Skeletal muscle tissue (tissue), 4 donors: ENCODE data around the gene KRTAP6-2. TPM values are rescaled to one million over a fixed set of nuclear protein-coding genes. Genes with fewer than 3 reads are reported as not detected.

Experiments used
- H3K27ac ChIP-seq: one replicate; pipeline ENCODE4 v1.7.0; 2013; ENCODE audit warnings: mild to moderate bottlenecking, low read depth, low read length, inconsistent platforms
- H3K27me3 ChIP-seq, 3 donors: one replicate each; pipeline ENCODE4 v1.7.0; 2013; ENCODE audit warnings: low read length in 3 of 3; ENCODE audit not compliant: control insufficient read depth in 3 of 3, insufficient read depth in 3 of 3
- H3K36me3 ChIP-seq, 3 donors: one replicate each; pipeline ENCODE4 v1.7.0; 2013; ENCODE audit warnings: low read length in 3 of 3; ENCODE audit not compliant: control insufficient read depth in 3 of 3, insufficient read depth in 3 of 3
- H3K4me1 ChIP-seq, 3 donors: one replicate each; pipeline ENCODE4 v1.7.0; 2013; ENCODE audit warnings: low read length in 3 of 3, mild to moderate bottlenecking in 3 of 3; ENCODE audit not compliant: control insufficient read depth in 3 of 3, insufficient read depth in 3 of 3
- H3K4me3 ChIP-seq, 3 donors: one replicate each; pipeline ENCODE4 v1.7.0; 2013; ENCODE audit warnings: low read length in 3 of 3
- H3K9ac ChIP-seq, 3 donors: one replicate each; pipeline ENCODE4 v1.7.0; 2013; ENCODE audit warnings: low read length in 3 of 3, mild to moderate bottlenecking in 3 of 3, moderate library complexity in 2 of 3, low read depth in 1 of 3
- H3K9me3 ChIP-seq, 3 donors: one replicate each; pipeline ENCODE4 v1.7.0; 2013; ENCODE audit warnings: low read length in 3 of 3; ENCODE audit not compliant: control insufficient read depth in 3 of 3
- total RNA-seq: library from RNA; depleted of rRNA; stranded (reverse); fragments of >200 nt; gene quantifications from one replicate; pipeline ENCODE4 v1.2.3, GENCODE V29; 2014
- donor health status: Osteomylitis.

Gene KRTAP6-2
- total RNA-seq, 1 donor from 2014 or later, result not detected

- no peaks in the 10 kb centered on the region for H3K9me3 ChIP-seq
- no peaks in the 10 kb centered on the region for H3K36me3 ChIP-seq
- H3K4me1 ChIP-seq, result no peaks in the 10 kb centered on the region
- no peak overlapping the region for H3K27ac ChIP-seq
- H3K4me3 ChIP-seq, result no peak overlapping the region
- no peaks in the 10 kb centered on the region for H3K27me3 ChIP-seq
- no peak overlapping the region for H3K9ac ChIP-seq
Measured at GRCh38 chr21:30620080-30620479, 21.4 kb upstream of the KRTAP6-2 start.

GRCh38 chr21:30616125-30616524 is 17.4 kb upstream of the KRTAP6-2 start, which contains the start of gene KRTAP20-1:
Gene KRTAP20-1 (plus strand): TSS chr21:30616425. CDS start chr21:30616455, 30 bp downstream.
- H3K9me3 ChIP-seq, result no peaks in the 10 kb centered on the region
- H3K9ac ChIP-seq, result no peak within 1 kb of the TSS
- no peaks in the 10 kb centered on the region for H3K4me1 ChIP-seq
- no peak within 1 kb of the TSS for H3K4me3 ChIP-seq
- H3K27me3 ChIP-seq, result no peaks in the 10 kb centered on the region
- H3K36me3 ChIP-seq, result no peaks in the 10 kb centered on the region
- H3K27ac ChIP-seq, result no peak within 1 kb of the TSS

GRCh38 chr21:30615199-30615598 is 16.5 kb upstream of the KRTAP6-2 start:
- Histone ChIP-seq H3K27ac (no peak overlapping the region), H3K9ac (no peak overlapping the region), H3K9me3 (no peaks in the 10 kb centered on the region), H3K4me1 (no peaks in the 10 kb centered on the region), H3K36me3 (no peaks in the 10 kb centered on the region), H3K27me3 (no peaks in the 10 kb centered on the region), H3K4me3 (no peak overlapping the region)

GRCh38 chr21:30613836-30614235 is 15.1 kb upstream of the KRTAP6-2 start, which contains the start of gene KRTAP6-1:
Gene KRTAP6-1 (minus strand): TSS chr21:30613930. CDS start chr21:30613904, 26 bp downstream.
- H3K9me3 ChIP-seq, result no peaks in the 10 kb centered on the region
- H3K9ac ChIP-seq, result no peak within 1 kb of the TSS
- no peaks in the 10 kb centered on the region for H3K36me3 ChIP-seq
- no peaks in the 10 kb centered on the region for H3K4me1 ChIP-seq
- no peak within 1 kb of the TSS for H3K27ac ChIP-seq
- H3K27me3 ChIP-seq, result no peaks in the 10 kb centered on the region
- H3K4me3 ChIP-seq, result no peak within 1 kb of the TSS

- no peaks in the 10 kb centered on the region for H3K27me3 ChIP-seq
- no peak overlapping the region for H3K27ac ChIP-seq
- H3K9ac ChIP-seq, result no peak overlapping the region
- no peaks in the 10 kb centered on the region for H3K9me3 ChIP-seq
- no peak overlapping the region for H3K4me3 ChIP-seq
- no peaks in the 10 kb centered on the region for H3K4me1 ChIP-seq
- H3K36me3 ChIP-seq, result no peaks in the 10 kb centered on the region
Measured at GRCh38 chr21:30612132-30612531, 13.4 kb upstream of the KRTAP6-2 start.

GRCh38 chr21:30605968-30606367 is 7.3 kb upstream of the KRTAP6-2 start:
- H3K4me3 ChIP-seq, result no peak overlapping the region
- H3K9me3 ChIP-seq, result no peaks in the 10 kb centered on the region
- no peak overlapping the region for H3K27ac ChIP-seq
- no peaks in the 10 kb centered on the region for H3K36me3 ChIP-seq
- H3K27me3 ChIP-seq, result no peaks in the 10 kb centered on the region
- H3K9ac ChIP-seq, result no peak overlapping the region
- no peaks in the 10 kb centered on the region for H3K4me1 ChIP-seq

GRCh38 chr21:30600787-30601186 is 2.1 kb upstream of the KRTAP6-2 start, which contains the start of gene KRTAP22-1:
Gene KRTAP22-1 (plus strand): TSS chr21:30601087.
- H3K9ac ChIP-seq, result no peak within 1 kb of the TSS
- no peaks in the 10 kb centered on the region for H3K4me1 ChIP-seq
- H3K9me3 ChIP-seq, result no peaks in the 10 kb centered on the region
- H3K27me3 ChIP-seq, result no peaks in the 10 kb centered on the region
- no peak within 1 kb of the TSS for H3K27ac ChIP-seq
- no peaks in the 10 kb centered on the region for H3K36me3 ChIP-seq
- H3K4me3 ChIP-seq, result no peak within 1 kb of the TSS

GRCh38 chr21:30592140-30592539 is 6.6 kb downstream of the KRTAP6-2 start, which contains the start of gene KRTAP6-3:
Gene KRTAP6-3 (plus strand): TSS chr21:30592440. CDS start chr21:30592446, 6 bp downstream.
- H3K9ac ChIP-seq, result no peak within 1 kb of the TSS
- H3K36me3 ChIP-seq, result no peaks in the 10 kb centered on the region
- no peaks in the 10 kb centered on the region for H3K4me1 ChIP-seq
- H3K9me3 ChIP-seq, result no peaks in the 10 kb centered on the region
- no peak within 1 kb of the TSS for H3K4me3 ChIP-seq
- no peak within 1 kb of the TSS for H3K27ac ChIP-seq
- H3K27me3 ChIP-seq, result no peaks in the 10 kb centered on the region

- Histone ChIP-seq H3K36me3 (no peaks in the 10 kb centered on the region), H3K27ac (no peak within 1 kb of the TSS), H3K9me3 (no peaks in the 10 kb centered on the region), H3K4me3 (no peak within 1 kb of the TSS), H3K27me3 (no peaks in the 10 kb centered on the region), H3K9ac (no peak within 1 kb of the TSS), H3K4me1 (no peaks in the 10 kb centered on the region)
Measured at GRCh38 chr21:30590297-30590696, 8.4 kb downstream of the KRTAP6-2 start, which contains the start of gene KRTAP22-2. Gene KRTAP22-2 (minus strand): TSS chr21:30590397.

- H3K4me1 ChIP-seq, result no peaks in the 10 kb centered on the region
- H3K4me3 ChIP-seq, result no peak overlapping the region
- no peak overlapping the region for H3K27ac ChIP-seq
- no peaks in the 10 kb centered on the region for H3K27me3 ChIP-seq
- no peaks in the 10 kb centered on the region for H3K9me3 ChIP-seq
- no peaks in the 10 kb centered on the region for H3K36me3 ChIP-seq
- H3K9ac ChIP-seq, result no peak overlapping the region
Measured at GRCh38 chr21:30582870-30583269, 15.8 kb downstream of the KRTAP6-2 start.
